HFF-Myc (cell line): Measurements from ENCODE around the gene MTNR1A.

ENCODE experiments used
- DNase-seq: peaks from one replicate; pipeline ENCODE4 v3.0.0-alpha.2; 2011; ENCODE audit warnings: low read depth; ENCODE audit errors: extremely low read depth
- H3K4me3 ChIP-seq: replicated peaks from 2 replicates; pipeline ENCODE4 v1.5.1; 2011; ENCODE audit warnings: low read depth, mild to moderate bottlenecking, control low read depth, low read length
- TF ChIP-seq, protein P1 (sequence below): IDR thresholded peaks from 2 replicates; pipeline ENCODE4 v1.5.1; 2012; ENCODE audit warnings: mild to moderate bottlenecking, low read depth, low read length, control low read depth; ENCODE audit errors: missing control alignments

The MTNR1A gene

DNA sequence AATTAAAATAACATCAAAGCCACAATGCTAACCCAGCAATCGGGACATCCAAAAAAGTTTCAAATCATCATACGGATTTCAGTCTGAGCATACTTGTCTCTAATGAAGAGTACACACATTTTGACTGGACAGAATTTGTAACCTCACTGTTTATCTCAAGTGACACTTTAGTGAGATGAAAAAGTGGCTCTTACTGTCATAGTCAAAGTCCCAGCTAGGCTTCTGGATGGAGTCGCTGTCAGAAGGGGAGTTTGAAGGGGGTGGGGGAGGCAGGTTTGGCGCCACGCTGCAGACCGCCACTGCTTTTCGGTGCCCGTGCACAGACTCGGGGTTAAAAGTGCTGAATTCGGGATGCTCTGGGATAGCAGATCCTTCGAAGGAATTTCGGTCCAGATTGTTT lies 41.0 kb upstream of the MTNR1A start:
- TF ChIP-seq, protein P1, sequence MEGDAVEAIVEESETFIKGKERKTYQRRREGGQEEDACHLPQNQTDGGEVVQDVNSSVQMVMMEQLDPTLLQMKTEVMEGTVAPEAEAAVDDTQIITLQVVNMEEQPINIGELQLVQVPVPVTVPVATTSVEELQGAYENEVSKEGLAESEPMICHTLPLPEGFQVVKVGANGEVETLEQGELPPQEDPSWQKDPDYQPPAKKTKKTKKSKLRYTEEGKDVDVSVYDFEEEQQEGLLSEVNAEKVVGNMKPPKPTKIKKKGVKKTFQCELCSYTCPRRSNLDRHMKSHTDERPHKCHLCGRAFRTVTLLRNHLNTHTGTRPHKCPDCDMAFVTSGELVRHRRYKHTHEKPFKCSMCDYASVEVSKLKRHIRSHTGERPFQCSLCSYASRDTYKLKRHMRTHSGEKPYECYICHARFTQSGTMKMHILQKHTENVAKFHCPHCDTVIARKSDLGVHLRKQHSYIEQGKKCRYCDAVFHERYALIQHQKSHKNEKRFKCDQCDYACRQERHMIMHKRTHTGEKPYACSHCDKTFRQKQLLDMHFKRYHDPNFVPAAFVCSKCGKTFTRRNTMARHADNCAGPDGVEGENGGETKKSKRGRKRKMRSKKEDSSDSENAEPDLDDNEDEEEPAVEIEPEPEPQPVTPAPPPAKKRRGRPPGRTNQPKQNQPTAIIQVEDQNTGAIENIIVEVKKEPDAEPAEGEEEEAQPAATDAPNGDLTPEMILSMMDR = no peak
- no peak overlapping the region for H3K4me3 ChIP-seq

DNA sequence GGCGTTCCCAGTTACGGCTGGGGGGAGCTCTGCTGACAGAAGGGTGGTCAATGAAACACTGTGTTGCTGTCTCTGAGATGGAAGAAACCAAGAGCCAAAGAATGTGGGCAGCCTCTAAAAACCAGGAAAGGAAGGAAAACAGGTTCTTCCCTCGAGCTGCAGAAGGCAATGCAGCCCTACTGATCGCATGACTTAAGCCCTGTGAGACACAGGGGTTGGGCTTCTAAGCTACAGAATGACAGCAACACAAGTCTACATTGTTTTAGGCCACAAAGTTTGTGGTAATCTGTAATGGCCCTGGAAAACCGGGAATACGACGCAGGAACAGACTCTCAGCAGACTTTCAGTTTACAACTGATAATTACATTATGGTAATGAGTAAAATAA lies 38.2 kb upstream of the MTNR1A start:
- DNase-seq = no peak
- TF ChIP-seq, protein P1 = no peak

More for the DNA sequence above, 41.0 kb upstream of the MTNR1A start:
- no peak for DNase-seq

DNA sequence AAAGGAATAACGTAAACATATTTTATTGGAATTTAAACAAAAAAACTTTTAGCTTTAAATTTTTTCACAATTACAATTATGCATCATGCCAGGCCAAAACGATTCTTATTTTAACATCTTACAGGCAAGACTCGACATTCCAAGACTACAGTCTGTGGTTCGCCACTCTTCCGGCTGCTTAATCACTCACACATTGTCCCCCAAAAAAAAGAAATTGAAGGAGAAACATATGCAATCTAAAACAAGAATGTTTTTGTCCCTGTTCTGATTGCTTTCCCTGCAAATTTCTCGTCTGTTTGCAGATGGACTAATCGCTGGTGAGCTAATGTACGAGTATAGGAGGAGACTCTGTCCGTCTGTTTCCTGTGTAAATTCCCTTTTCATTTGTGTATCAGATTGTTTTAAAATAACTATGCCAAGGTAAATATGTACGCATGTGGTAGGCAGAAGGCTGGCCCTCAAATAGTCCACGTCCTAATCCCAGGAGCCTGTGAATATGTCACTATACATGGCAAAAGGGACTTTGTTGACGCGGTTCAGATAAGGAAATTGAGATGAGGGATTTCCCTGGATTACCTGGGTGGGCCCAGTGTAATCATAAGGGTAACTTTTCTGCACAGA lies 37.7 kb upstream of the MTNR1A start:
- DNase-seq = no peak
- no peak overlapping the region for H3K4me3 ChIP-seq

More for the DNA sequence above, 38.2 kb upstream of the MTNR1A start:
- no peak overlapping the region for H3K4me3 ChIP-seq

DNA sequence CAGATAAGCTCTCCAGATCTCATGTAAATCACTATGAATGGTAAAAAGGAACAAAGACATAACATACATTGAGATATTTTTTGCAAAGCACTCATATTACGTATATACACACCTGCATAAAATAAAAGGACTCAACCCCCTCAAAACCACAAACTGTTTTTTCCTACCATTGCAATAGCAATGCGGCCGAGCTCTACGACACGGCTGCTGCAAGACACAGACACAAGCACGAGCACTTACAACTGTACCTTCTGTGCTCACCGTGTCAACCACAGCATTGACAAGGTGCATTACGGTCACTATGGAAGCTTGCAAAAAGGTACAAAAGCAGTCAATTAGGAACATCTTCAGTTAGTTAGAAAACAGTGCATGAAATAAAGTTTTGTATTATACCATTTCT lies 37.1 kb upstream of the MTNR1A start:
- no peak overlapping the region for H3K4me3 ChIP-seq
- TF ChIP-seq, protein P1 = no peak
- no peak for DNase-seq

More for the DNA sequence above, 37.7 kb upstream of the MTNR1A start:
- TF ChIP-seq, protein P1 = no peak

DNA sequence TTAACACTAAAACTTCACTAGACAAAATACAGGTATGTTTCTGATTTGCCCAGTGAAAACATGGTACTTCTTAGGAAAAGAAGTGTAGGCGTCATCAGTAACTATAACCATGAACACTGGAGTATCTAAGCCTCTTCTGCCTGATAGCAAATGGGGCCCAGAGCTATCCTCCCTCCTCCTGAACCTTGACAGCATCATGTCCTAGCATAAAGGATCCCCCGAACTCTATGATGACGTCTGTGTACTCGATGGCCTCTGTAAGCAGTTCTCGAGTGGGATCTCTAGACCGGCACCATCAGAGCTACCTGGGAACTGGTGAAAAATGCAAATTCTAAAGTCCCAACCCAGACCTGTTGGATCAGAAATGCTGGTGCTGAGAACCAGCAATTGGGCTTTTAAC lies 36.3 kb upstream of the MTNR1A start:
- no peak overlapping the region for H3K4me3 ChIP-seq
- TF ChIP-seq, protein P1 = no peak
- no peak for DNase-seq

DNA sequence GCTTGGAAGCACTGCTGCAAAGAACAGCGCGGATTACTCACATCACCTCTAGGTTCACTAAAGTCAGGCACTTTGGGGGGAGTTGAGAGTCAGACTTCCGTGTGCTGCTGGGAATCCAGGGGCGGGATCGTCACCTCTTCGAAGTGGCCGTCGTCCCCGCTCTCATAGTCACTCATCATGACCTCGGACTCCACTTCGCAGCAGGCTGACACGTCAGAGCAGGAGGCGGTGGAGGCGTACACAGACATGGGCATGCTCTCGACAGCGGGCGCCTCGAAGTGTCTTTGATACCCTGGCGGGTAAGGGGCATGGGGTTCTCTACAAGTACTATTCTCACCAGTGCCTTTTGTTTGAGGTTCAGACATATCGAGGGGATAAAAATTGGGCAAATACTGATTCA lies 33.1 kb upstream of the MTNR1A start:
- no peak overlapping the region for H3K4me3 ChIP-seq
- no peak for DNase-seq
- TF ChIP-seq, protein P1 = no peak

DNA sequence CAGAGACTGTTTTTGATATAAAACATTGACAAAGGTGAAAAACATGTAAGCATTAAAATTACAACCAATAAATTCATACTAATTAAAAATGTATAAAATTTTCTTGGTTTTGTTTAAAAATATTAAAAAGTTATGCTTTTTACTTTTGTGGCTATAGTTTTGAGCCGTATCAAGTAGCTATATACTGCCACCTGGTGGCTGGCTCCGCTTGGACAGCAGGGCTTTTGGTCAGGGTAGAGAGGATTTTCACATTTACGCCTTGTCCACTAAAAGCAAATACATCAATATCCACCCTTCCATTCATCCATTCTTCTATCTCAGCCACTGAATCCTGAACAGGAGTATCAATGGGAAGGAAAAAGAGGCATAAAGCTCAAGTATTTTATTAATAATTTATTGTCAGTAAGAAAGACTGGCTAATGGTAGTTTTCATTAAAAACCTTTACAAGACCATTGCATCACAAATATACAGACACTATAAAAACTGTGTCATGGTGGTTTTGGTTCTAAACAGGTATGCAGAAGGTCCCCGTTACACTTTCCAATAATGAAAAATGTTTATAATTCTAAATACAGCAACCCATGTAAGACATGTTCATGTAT lies 32.1 kb upstream of the MTNR1A start:
- DNase-seq = no peak
- no peak overlapping the region for H3K4me3 ChIP-seq
- TF ChIP-seq, protein P1 = peak; percentile 83
